ENCODE measurements around the gene KIF5A. TPM values are rescaled to one million over a fixed set of nuclear protein-coding genes. Genes with fewer than 3 reads are reported as not detected.

The KIF5A gene
- total and polyA plus RNA-seq, 2 of the 13 experiments (the other 11 are each of a cell fraction or from before 2014, with no cell fraction given): 1.6 to 11.9 TPM

GRCh38 chr12:57619434-57620244 lies 69.8 kb downstream of the KIF5A start (continued):
- TF ChIP-seq ZFP90 (CRISPR knock-in tag; IDR thresholded peaks at IDR 0.05; ENCODE audit: borderline replicate concordance) (0 out of 2 replicates have a peak, but pooled peaks have one; percentile 13), CCDC6 (CRISPR knock-in tag; IDR thresholded peaks at IDR 0.05) (peak; percentile 41; the same call in 1 of the 2 replicates), SCMH1 (CRISPR knock-in tag; IDR thresholded peaks at IDR 0.05; ENCODE audit: borderline replicate concordance) (no peak), ZNF652 (CRISPR knock-in tag; IDR thresholded peaks at IDR 0.05; ENCODE audit: borderline replicate concordance, low read depth) (peak; percentile 79; the same call in 1 of the 2 replicates), ZFP82 (CRISPR knock-in tag; IDR thresholded peaks at IDR 0.05; ENCODE audit: borderline replicate concordance) (no peak), CENPBD1 (CRISPR knock-in tag; IDR thresholded peaks at IDR 0.05; ENCODE audit: borderline replicate concordance, low read depth) (no peak), ZBTB38 (CRISPR knock-in tag; IDR thresholded peaks at IDR 0.05) (no peak), ZNF574 (CRISPR knock-in tag; IDR thresholded peaks at IDR 0.05) (0 out of 2 replicates have a peak, but pooled peaks have one; percentile 37), NCOA1 (CRISPR knock-in tag; IDR thresholded peaks at IDR 0.05) (no peak), RELA (CRISPR knock-in tag; IDR thresholded peaks at IDR 0.05) (no peak), NFYB (CRISPR knock-in tag; IDR thresholded peaks at IDR 0.05) (0 out of 2 replicates have a peak, but pooled peaks have one; percentile 7), ZNF678 (CRISPR knock-in tag; IDR thresholded peaks at IDR 0.05) (0 out of 2 replicates have a peak, but pooled peaks have one; percentile 32), ZSCAN9 (CRISPR knock-in tag; IDR thresholded peaks at IDR 0.05; ENCODE audit: borderline replicate concordance) (no peak)
- TF ChIP-seq, protein P1, sequence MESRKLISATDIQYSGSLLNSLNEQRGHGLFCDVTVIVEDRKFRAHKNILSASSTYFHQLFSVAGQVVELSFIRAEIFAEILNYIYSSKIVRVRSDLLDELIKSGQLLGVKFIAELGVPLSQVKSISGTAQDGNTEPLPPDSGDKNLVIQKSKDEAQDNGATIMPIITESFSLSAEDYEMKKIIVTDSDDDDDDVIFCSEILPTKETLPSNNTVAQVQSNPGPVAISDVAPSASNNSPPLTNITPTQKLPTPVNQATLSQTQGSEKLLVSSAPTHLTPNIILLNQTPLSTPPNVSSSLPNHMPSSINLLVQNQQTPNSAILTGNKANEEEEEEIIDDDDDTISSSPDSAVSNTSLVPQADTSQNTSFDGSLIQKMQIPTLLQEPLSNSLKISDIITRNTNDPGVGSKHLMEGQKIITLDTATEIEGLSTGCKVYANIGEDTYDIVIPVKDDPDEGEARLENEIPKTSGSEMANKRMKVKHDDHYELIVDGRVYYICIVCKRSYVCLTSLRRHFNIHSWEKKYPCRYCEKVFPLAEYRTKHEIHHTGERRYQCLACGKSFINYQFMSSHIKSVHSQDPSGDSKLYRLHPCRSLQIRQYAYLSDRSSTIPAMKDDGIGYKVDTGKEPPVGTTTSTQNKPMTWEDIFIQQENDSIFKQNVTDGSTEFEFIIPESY (CRISPR knock-in tag; IDR thresholded peaks at IDR 0.05): 0 out of 2 replicates have a peak, but pooled peaks have one; percentile 1
